Fibroblast of skin of right quadriceps (primary cell): ENCODE measurements around the gene SSX2IP.
"Not testable (repeated sequence)": the region's sequence is repeated elsewhere in the genome, so short reads cannot be mapped to it uniquely, and the experiment has no call there.

ENCODE experiments used
- DNase-seq: peaks from one replicate; pipeline ENCODE4 v3.0.0-alpha.2; 2013

SSX2IP gene

DNA sequence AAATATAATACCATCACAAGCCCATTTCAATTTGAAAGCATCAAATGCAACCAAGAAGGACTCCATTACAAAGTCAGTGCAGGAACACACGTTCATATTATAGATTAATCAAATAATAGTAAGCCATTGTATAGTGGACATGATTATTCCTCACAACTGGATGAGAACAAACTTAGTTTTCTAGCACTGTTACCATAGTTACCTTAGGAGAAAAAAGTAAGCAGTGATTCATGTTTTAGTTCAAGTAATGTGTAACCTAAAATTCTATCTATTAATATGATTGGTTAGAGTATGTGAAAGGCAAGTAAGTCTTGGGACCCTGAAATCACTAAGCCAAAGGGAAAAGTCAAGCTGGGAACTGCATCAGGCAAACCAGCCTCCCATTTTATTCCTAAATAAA is 15.2 kb downstream of the SSX2IP start:
- no peak for DNase-seq

DNA sequence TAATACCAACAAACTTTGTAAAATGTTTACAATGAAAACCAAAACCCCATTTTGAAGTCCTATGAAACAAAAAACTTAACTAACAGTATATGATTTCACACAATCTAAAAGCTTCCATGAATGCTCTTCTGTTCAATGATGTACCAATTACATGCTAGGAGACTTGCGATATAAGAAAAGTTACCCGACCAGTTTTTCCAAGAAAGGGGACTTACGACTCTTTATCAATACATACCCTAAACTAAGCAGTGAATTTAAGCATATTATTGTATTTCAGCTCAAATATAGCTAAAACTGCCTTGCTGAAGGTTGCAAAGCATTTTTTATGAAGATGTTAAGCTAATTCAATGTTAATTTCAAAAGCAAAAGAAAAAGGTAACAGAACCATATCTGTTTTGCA is 15.6 kb downstream of the SSX2IP start:
- no peak for DNase-seq

DNA sequence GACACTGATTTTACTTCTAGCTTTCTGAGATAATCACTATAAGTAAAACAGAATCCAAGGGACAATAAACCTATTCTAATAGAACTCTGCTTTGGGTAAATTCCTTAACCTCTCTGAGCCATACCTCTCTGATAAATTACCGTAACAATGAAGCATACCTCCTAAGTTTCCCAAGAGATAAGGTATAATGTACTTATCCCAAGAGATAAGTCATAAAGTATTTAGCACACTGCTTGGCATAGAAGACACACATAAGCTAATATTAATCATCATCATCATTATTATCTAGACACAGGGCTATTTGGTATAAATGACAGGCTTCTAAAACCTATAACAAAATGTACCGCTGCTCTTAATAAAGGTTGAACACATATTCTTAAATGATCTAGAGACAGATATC is 16.2 kb downstream of the SSX2IP start:
- no peak for DNase-seq

DNA sequence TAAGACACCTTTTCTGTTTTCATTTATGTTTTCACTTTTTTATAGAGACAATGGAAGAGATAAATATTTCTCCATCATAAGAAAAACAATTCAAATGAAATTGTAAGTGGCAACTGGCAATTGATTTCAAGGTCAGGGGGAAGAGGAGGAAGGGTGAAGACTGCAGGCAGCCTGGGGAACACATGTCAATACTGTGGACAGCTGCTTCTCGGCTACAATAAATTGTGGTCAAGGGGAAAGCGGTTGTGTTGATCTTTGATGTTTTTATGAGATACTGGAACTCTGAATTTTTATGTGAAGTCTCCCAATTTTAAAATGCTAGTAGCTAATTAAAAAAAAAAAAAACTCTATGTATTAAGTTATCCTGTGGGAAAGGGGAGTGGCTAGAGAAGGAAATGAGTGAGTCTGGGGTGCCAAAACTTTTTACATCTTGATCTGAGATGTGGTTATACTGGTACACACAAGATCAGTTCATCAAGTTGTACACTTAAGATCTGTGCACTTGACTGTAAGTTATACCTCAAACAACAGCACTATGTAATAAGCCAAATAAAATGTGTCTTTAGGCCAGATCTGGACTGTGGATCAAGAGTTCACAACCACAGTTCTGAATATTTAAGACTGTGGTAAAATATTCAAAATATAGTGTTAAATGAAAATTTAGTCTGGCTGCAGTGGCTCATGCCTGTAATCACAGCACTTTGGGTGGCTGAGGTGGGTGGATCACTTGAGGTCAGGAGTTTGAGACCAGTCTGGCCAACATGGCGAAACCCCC is 18.0 kb downstream of the SSX2IP start:
- DNase-seq: no peak

DNA sequence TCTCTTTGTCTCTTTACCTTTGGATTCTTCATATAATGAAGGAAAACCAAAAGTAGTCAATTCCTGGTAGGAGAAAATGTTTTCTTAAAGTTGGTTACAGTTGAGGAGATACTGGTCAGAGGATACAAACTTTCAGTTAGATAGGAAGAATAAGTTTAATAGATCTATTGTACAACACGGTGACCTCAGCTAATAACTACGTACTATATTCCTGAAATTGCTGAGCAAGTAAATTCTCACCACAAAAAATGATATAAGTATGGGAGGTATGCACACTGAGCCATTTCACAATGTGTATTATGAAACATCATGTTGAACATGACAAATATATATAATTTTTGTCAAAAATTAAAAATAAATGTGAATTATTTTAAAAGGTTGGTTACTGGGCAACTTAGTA is 20.4 kb downstream of the SSX2IP start:
- peak; percentile 39 for DNase-seq

DNA sequence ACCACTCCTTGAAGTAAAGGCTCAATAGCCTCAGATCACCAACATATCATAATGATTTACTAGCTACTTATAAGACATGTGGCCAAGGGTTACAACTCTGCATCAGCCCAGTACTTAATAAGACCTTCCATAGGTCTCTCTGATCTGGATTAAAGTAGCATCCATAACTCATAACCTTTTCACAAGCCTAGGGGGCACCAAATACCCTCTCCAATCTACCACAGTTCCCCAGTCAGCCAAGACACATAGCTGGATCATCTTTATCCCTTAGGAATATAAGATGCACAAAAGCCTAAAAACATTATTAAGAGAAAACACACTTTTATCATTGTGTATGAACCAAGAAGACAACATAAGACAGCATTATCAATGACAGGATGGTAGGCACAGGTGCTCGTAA is 22.1 kb downstream of the SSX2IP start:
- peak; percentile 14 for DNase-seq

DNA sequence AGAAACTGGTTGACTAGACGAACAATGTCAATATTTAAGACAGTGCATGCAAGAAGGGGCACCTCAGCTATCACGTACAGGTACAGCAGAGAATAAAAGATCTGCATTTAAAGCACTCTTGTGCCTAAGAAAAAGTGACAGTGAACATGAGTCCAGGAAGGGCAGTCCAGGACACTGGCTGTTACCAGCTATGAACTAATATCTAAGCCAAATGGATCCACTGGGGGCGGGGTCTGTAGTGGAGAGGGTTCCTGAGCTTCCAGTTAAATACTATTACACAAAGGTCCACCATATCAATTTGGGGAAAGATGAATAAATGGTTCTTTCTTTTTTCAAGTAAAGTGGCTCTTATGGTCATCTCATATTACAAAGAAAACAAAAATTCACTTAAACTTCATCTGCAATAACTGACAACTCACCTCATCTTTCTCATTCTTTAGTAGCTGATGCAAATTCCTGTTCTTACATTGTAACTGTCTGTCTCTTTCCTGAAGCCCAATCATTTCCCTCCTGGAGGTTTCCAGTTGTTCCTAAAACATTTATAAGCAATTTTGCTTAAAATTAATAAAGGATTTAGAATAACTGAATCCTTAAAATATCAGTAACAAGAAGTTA is 24.5 kb downstream of the SSX2IP start:
- DNase-seq: peak; percentile 51

DNA sequence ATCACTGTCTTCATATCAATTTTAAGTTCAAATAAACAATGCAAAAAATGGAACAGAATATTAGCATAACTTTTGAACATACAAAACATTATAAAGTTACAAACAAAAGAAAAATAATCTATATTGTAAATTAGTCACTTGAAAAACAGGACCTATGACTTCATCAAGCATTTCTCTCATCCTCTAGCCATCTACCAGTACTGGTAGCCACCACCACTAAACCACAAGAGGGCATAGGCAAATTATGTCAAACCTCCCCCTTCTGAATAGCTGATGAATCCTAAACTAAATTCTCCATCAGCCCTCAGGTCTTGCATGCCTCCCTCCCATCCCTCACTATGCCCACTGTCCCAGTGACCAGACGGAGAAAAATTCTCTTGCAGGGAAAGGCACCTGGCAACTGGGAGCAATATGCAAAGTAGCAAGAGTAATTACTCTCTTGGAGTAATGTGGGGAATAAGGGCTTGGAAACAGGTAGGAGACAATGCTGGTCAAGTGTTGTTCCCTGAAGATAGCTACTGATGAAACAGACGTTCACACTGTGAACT is 37.1 kb downstream of the SSX2IP start:
- DNase-seq: peak; percentile 7

DNA sequence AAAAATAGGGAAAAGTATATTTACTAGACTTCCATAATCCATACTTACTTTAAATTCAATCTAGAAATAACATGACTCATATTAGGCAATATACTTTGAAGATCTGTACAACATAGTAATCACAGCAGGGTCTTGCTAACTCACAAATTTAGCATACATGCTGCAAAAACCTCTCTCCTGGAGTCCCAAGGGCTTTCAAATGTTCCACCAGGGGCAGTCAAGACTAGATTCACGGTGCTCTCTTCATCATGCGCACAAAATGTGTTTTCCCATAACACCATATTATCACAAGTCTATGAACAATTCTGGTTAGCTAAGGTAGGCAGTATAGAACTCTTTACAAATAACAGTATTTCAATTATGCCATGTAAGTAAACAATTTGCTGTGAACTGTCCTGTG is 45.8 kb downstream of the SSX2IP start:
- DNase-seq: no peak

DNA sequence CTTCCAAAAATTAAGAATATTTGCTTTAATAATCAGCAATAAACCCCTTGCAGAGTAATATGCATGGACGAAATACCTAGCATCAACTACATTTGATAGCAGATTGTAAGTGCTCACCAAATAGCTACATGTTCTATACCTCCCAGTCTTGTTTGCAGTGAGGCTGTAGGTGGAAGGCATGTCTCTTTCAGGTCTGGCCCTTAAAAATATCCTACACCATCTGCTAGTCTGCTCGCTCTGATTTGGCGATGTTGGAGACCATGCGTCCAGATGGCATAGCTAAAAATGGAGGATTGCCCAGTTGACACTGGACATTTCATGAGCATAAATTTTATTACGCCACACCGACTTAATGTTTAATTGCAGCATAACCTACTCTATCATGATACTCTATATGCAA is 47.1 kb downstream of the SSX2IP start:
- DNase-seq: no peak

DNA sequence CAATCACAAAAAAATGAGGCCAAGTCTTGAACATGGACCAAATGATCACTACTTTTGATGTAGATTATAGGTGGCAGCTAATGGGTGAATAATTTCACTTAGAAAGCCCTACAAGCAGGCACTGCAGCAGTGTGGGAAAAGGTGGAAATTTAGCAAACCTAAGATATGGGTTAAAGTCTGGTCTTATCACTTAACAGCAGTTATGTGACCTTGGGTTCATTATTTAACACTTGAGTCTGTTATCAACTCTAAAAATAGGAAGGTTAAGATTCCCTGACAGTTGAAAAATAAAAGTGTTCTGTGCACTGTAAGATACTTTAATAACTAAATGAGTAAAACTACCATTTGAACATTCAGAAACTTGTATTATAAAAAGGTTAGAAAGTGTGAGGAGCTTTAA is 47.5 kb downstream of the SSX2IP start:
- no peak for DNase-seq

DNA sequence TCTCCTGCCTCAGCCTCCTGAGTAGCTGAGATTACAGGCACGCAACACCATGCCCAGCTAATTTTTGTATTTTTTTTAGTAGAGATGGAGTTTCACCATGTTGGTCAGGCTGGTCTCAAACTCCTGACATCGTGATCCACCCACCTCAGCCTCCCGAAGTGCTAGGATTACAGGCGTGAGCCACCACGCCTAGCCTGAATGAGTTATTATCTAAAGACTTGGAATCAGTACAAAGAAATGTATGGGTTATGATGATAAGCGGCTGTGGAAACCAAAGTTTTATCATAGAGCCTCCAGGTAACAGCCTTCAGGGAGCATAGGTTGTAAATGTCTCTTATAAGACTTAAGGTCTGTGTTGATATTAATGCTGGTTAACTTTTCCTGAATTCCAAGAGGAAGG is 50.5 kb downstream of the SSX2IP start:
- DNase-seq: not testable (repeated sequence)

DNA sequence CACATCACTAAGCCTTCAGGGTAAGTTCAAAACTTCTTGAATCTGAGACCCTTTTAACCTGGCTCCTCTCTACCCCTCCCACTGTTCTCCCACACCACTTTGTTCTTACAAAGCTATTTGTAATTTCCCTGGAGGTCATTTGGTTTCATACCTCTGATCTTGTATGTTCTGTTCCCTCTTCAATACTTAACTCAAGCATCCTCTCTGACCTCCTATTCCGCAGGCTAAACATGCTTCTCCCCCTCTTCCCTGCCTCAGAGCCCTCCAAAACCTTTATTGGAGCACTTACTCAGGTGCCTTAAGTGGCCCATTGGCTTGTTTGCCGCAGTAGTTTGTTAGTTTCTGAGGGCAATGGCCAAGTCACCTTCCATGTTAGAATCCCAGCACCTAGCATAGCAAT is 54.8 kb downstream of the SSX2IP start:
- DNase-seq: no peak

DNA sequence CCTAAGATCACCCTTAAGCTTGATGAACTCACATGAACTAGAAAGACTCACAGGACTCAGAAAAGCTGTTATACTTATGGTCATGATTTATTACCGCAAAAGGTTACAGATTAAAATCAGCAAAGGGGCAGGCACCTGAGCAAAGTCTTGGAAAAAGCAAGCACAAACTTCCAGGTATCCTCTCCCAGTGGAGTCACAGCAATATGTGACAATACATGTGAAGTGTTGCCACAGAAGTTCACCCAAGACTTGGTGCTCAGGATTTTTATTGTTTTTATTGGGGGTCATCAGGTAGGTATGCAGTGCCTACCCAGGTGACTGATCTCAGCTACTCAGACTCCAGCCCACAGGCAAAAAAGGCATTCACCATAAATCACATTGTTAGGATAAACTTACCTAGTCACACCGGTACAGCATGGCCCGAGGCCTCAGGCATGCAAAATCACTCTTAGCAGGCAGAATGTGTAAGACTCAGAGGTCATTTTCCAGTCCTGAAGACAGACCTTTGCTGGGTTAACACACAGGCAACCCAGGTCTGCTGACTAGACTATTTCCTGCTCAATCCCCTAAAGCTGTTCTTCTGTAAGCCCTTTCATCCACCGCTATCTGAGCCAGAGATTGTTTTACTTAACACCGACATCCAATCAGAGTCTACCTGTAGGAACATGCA is 55.6 kb downstream of the SSX2IP start:
- no peak for DNase-seq

DNA sequence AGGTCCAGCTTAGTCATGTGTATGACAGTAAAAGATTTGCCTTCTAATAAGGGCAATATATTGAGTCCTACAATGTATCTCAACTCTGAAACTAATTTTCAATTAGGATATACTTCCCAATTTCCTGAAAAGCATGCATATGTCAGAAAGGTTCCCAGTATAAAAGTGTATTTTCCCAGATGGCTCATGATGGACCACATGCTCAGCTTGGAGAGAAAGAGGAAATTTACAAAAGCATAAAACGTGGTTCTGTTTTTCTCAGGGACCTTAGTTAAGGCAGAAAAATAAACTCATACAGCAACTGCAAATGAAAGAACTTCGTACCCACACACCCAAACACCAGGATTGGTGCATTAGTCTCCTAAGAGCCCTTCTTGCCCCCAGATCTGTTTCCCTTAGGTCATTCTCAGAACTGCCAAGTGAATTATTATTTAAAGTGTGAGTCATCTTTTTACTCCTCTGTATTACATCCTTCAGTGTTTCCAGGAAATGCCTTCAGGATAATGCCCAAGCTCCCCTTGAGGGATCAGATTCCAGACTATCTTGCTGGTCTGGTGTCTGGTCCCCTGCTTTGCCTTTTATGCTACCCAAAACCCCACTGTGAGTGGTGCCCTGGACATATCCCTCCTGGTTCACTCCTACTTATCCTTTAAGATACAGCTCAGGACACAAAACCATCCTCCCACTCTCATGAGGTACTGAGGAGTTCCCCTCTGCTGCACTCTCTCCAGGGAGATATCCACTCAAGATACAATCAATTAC is 57.4 kb downstream of the SSX2IP start:
- DNase-seq: peak; percentile 78

DNA sequence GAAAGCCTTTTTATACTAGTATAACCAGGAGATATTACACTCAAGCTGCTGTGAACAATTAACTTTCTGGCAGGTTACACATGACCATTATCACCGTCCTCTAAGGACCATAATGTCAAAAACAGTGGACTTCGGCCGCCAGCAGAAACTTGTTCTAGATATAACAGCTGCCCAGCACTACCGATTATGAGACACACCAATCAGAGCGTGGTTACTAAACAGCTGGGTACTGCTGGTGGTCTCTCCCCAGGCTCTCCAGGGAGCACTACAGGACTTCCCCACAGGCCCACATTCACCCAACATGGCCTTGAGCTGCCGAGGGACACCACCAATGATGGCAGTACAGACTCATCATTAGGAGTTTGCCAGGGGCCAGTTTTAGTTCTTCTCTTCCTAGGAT is 58.1 kb downstream of the SSX2IP start:
- no peak for DNase-seq

DNA sequence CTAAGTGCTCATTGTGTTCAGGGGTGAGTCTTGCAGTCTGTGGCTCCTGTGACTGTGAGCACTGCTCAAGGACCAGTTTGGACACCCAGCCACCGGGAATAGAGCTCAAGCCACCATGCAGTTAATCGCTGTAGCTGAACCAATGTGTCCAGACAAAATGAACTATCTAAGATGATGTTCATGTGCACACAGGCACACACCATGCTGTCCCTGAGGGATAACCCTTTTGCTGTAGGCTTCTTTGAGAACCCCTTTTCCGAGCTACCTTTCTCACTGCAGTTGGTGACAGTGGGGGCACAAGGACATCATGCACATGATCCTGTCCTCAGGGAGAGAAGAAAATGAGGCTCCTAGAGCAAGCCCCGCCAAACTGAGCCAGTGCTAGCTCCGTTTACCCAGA is 65.4 kb downstream of the SSX2IP start:
- no peak for DNase-seq

DNA sequence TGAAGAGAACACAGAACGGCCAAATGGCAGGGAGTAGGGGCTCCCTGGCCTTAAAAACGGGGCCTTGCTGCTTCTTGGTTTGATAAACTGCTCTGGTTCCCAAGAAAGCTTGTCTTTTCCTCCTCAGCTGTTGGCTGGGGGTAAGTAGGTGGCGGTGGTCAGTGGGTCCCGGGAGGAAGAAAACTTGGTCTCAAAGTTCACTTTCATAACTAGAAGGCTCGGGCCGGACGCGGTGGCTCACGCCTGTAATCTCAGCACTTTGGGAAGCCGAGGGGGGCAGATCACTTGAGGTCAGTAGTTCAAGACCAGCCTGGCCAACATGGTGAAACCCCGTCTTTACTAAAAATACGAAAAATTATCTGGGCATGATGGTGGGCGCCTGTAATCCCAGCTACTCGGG is 68.7 kb downstream of the SSX2IP start:
- no peak for DNase-seq

DNA sequence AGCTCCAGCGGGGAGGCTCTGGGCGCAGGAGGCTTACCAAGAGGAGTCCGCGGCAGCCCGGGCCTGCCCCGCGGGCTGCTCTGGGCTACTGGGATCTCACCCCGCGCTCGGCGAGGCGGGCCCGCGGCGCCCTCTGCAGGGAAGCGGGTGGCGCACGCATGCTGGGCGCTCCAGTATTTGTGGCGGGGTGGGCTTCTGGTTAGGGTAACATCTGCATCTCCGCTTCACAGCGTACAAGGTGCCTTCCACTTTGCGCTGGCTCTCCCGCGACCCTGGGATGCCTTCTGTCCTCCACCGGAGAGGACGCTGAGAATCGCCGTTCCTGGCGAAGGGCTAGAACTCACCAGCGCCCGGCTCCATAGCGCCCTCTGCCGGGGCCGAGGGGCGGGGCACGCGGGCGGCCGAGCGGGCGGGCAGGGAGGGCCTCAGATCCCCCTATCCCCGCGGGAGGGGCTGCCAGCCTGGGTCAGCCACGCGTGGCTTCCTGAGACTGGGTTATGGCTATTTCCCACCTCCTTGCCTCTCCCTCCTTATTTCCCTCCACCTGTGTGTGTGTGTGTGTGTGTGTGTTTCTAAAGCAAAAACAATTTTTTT is 69.4 kb downstream of the SSX2IP start:
- peak; percentile 78 for DNase-seq

DNA sequence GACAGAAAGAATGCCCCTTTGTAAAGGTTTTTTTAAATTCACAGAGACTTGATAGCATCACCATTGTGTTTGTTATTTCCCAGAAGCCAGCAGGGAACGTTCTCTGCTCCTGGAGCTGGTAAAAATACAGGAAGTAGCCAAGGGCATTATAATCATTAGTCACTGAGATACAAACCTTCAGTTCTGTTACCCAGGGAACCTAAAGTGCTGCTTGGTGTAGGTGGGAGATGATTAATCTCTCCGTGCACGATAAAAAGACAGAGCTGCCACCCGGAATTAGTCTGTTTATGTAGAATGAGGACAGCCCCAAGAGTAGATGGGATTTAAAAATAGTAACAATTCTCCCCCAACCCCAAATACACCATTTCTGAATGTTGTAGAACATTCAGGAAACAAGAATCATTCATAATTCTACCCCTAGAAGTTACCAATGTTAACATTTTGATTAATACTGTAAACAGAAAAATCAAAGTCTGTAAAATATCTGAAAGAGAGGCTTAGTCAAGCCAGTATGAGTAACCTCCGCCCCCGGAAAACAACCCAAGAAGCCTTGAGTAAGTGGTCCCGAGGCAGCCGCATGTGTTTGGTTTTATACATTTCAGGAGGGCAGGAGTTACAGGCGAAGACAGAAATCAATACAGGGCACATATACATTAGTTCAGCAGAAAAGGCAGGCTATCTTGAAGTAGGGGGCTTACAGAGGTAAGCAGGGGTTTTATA is 70.7 kb downstream of the SSX2IP start:
- DNase-seq: peak; percentile 81

DNA sequence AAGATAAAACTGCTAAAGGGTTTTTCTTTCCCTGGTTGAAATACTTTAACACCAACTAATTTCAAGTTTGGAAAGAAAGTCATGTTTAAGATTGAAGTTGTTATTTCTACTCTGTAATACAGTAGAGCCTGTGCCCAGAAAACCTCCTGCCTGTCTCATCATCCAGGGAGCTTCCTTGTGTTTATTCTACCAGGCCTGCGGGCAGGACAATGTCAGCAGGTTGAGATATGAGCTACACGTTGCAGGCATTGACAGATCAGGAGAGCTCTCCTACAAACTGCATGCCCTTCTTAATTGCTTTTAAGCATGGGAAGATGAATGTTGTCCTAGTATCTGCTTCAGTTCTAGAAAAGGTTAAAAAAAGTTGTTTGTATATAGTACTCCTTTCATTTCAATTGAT is 72.9 kb downstream of the SSX2IP start:
- no peak for DNase-seq

DNA sequence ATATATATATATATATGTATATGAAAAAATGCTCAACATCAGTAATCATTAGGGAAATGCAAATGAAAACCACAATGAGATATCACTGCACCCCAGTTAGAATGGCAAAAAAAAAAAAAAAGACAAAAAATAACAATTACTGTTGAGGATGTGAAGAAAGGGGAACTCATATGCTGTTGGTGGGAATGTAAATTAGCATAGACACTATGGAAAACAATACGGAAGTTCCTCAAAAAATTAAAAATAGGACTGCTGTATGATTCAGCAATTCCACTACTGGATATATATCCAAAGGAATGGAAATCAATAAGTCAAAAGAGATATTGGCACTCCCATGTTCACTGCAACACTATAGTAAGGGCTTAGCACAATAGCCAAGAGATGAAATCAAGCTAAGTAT is 74.5 kb downstream of the SSX2IP start:
- DNase-seq: no peak
